VCaP (cell line): Measurements from ENCODE around the gene UMOD.

Experiments
- H3K27ac ChIP-seq: fragments of 450-650 bp; 2 replicates; pipeline ENCODE4 v1.5.1; 2017
- CTCF ChIP-seq: fragments of 450-650 bp; conservative IDR thresholded peaks from 2 replicates; pipeline ENCODE4 v1.5.1; 2017; ENCODE audit warnings: mild to moderate bottlenecking, moderate library complexity

The UMOD gene

GRCh38 chr16:20383106-20384029 lies 30.9 kb upstream of the UMOD start:
- TF ChIP-seq CTCF = peak; percentile 79
- H3K27ac ChIP-seq = no peak overlapping the region

- H3K27ac ChIP-seq = no peak overlapping the region
Observed at GRCh38 chr16:20382202-20382948, 29.9 kb upstream of the UMOD start.

GRCh38 chr16:20380782-20381181 lies 28.3 kb upstream of the UMOD start:
- TF ChIP-seq CTCF = no peak
- H3K27ac ChIP-seq = no peak overlapping the region

More at GRCh38 chr16:20382202-20382948, 29.9 kb upstream of the UMOD start:
- no peak for TF ChIP-seq CTCF

GRCh38 chr16:20377181-20377580 lies 24.7 kb upstream of the UMOD start:
- H3K27ac ChIP-seq = no peak overlapping the region
- TF ChIP-seq CTCF = no peak

GRCh38 chr16:20372701-20373100 lies 20.2 kb upstream of the UMOD start:
- TF ChIP-seq CTCF = no peak
- no peak overlapping the region for H3K27ac ChIP-seq

GRCh38 chr16:20369452-20370054 lies 17.0 kb upstream of the UMOD start:
- TF ChIP-seq CTCF = no peak
- H3K27ac ChIP-seq = no peak overlapping the region

GRCh38 chr16:20364051-20364450 lies 11.5 kb upstream of the UMOD start:
- TF ChIP-seq CTCF = no peak
- H3K27ac ChIP-seq = no peak overlapping the region
